OCI-LY1 (cell line): ENCODE data around the gene CDRT4.

Source experiments
- H2AFZ ChIP-seq: fragments of 200-600 bp; sonication (generic), shearing (Covaris generic); 2 replicates; pipeline ENCODE4 v1.6.0; 2014; ENCODE audit warnings: antibody characterized with exemption, mild to moderate bottlenecking, low read length
- H3F3A ChIP-seq: fragments of 200-600 bp; sonication (generic), shearing (Covaris generic); 2 replicates; pipeline ENCODE4 v1.6.0; 2014; ENCODE audit warnings: mild to moderate bottlenecking, antibody characterized with exemption, low read length, moderate library complexity; ENCODE audit not compliant: insufficient read depth
- H3K27ac ChIP-seq: fragments of 200-600 bp; sonication (generic); 2 replicates; pipeline ENCODE4 v1.5.1; 2014; ENCODE audit warnings: low read length, mixed run types, mild to moderate bottlenecking, low read depth; ENCODE audit not compliant: poor library complexity, severe bottlenecking
- H3K27me3 ChIP-seq: fragments of 200-600 bp; sonication (generic); 2 replicates; pipeline ENCODE4 v1.6.0; 2014; ENCODE audit warnings: antibody characterized with exemption, mild to moderate bottlenecking, low read length, moderate library complexity; ENCODE audit not compliant: insufficient read depth
- H3K36me3 ChIP-seq: fragments of 200-600 bp; sonication (generic); 2 replicates; pipeline ENCODE4 v1.6.1; 2014; ENCODE audit warnings: mild to moderate bottlenecking, antibody characterized with exemption, low read length, moderate library complexity, mixed read lengths; ENCODE audit not compliant: insufficient read depth
- H3K4me1 ChIP-seq: fragments of 200-600 bp; sonication (generic); 2 replicates; pipeline ENCODE4 v1.5.1; 2014; ENCODE audit warnings: mild to moderate bottlenecking, low read length, moderate library complexity; ENCODE audit not compliant: insufficient read depth, severe bottlenecking
- H3K4me2 ChIP-seq: fragments of 200-600 bp; sonication (generic), shearing (Covaris generic); 2 replicates; pipeline ENCODE4 v1.6.1; 2014; ENCODE audit warnings: low read length
- H3K4me3 ChIP-seq: fragments of 200-600 bp; sonication (generic); 2 replicates; pipeline ENCODE4 v1.5.1; 2014; ENCODE audit warnings: low read length, low read depth, mild to moderate bottlenecking, mixed read lengths; ENCODE audit not compliant: poor library complexity, severe bottlenecking
- H3K79me2 ChIP-seq: fragments of 200-600 bp; shearing (Covaris generic); 2 replicates; pipeline ENCODE4 v1.6.1; 2016; ENCODE audit warnings: mixed run types, low read length, mixed read lengths; ENCODE audit not compliant: insufficient read depth
- H3K9ac ChIP-seq: fragments of 200-600 bp; sonication (generic), shearing (Covaris generic); 2 replicates; pipeline ENCODE4 v1.6.1; 2014; ENCODE audit warnings: mild to moderate bottlenecking, low read length, mixed read lengths
- H3K9me2 ChIP-seq: fragments of 200-600 bp; sonication (generic), shearing (Covaris generic); 2 replicates; pipeline ENCODE4 v1.6.1; 2014; ENCODE audit warnings: low read depth, mild to moderate bottlenecking, low read length, mixed read lengths
- H3K9me3 ChIP-seq: fragments of 200-600 bp; shearing (Covaris generic); 2 replicates; pipeline ENCODE4 v1.6.1; 2014; ENCODE audit warnings: low read length, mixed read lengths
- H4K20me1 ChIP-seq: fragments of 200-600 bp; sonication (generic), shearing (Covaris generic); 2 replicates; pipeline ENCODE4 v1.6.0; 2016; ENCODE audit warnings: mild to moderate bottlenecking, low read length; ENCODE audit not compliant: insufficient read depth
- EZH2 ChIP-seq: fragments of 200-600 bp; sonication (generic), shearing (Covaris generic); IDR thresholded peaks from 2 replicates; pipeline ENCODE4 v1.8.0; 2017; ENCODE audit warnings: borderline replicate concordance, mixed run types, mild to moderate bottlenecking, antibody characterized with exemption, low read length, moderate library complexity, mixed read lengths
- TF ChIP-seq, protein P1 (sequence below): fragments of 200-600 bp; sonication (generic), shearing (Covaris generic); IDR thresholded peaks from 2 replicates; pipeline ENCODE4 v1.5.1; 2017; ENCODE audit warnings: mild to moderate bottlenecking, antibody characterized with exemption, low read length, moderate library complexity, mixed read lengths

Gene CDRT4

DNA sequence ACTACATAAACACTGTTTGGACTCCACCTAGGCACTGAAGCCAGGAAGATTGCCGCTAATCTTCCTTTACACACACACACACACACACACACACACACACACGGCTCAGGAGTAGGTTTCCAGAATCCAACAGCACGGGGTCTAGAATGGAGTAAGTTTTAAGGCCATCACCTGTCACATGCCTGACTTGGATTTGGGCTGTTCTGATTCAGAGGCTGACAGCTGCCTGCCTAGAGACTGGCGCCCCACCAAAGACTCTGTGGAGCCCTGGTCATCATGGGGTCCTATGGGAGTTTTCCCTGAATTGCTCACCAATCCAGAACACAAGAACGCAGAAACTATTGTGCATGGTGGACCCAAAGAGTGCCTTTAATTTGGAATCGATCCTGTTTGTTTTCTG is 10.9 kb downstream of the CDRT4 start:
- Histone ChIP-seq H3K4me2 (no peak overlapping the region), H3K36me3 (no peaks in the 10 kb centered on the region), H3K9me3 (no peaks in the 10 kb centered on the region), H2AFZ (no peak overlapping the region), H3K4me3 (no peak overlapping the region), H3F3A (no peaks in the 10 kb centered on the region), H3K79me2 (no peaks in the 10 kb centered on the region), H3K4me1 (no peaks in the 10 kb centered on the region), H4K20me1 (no peaks in the 10 kb centered on the region), H3K9ac (no peak overlapping the region), H3K9me2 (no peaks in the 10 kb centered on the region), H3K27me3 (no peaks in the 10 kb centered on the region), H3K27ac (no peak overlapping the region)
- TF ChIP-seq EZH2: no peak
- TF ChIP-seq, protein P1, sequence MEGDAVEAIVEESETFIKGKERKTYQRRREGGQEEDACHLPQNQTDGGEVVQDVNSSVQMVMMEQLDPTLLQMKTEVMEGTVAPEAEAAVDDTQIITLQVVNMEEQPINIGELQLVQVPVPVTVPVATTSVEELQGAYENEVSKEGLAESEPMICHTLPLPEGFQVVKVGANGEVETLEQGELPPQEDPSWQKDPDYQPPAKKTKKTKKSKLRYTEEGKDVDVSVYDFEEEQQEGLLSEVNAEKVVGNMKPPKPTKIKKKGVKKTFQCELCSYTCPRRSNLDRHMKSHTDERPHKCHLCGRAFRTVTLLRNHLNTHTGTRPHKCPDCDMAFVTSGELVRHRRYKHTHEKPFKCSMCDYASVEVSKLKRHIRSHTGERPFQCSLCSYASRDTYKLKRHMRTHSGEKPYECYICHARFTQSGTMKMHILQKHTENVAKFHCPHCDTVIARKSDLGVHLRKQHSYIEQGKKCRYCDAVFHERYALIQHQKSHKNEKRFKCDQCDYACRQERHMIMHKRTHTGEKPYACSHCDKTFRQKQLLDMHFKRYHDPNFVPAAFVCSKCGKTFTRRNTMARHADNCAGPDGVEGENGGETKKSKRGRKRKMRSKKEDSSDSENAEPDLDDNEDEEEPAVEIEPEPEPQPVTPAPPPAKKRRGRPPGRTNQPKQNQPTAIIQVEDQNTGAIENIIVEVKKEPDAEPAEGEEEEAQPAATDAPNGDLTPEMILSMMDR: no peak

DNA sequence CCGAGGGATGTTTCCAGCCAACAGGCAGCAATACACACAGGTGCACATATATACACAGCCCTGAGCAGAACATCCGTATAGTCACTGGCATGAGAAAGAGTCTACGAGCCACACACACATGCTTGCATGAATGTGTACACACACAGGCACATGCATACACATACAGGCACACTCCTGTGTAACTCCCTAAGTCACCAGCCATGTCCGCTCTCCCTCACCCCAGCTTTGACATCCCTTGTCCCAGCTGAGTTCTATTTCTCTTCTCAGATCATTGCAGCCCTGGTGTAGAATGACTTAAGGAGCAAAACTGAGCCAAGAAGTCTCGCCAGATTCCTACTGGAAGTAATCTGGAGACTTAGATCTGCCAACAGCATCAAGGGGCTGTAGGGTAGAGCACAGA is 13.1 kb downstream of the CDRT4 start:
- no peak overlapping the region for H3K4me3 ChIP-seq
- H3K27ac ChIP-seq: no peak overlapping the region
- H3K36me3 ChIP-seq: no peaks in the 10 kb centered on the region
- no peak overlapping the region for H3K4me2 ChIP-seq
- no peaks in the 10 kb centered on the region for H3K9me2 ChIP-seq
- no peaks in the 10 kb centered on the region for H3K79me2 ChIP-seq
- TF ChIP-seq, protein P1: no peak
- no peak for TF ChIP-seq EZH2
- no peaks in the 10 kb centered on the region for H3K27me3 ChIP-seq
- H3K4me1 ChIP-seq: no peaks in the 10 kb centered on the region
- no peak overlapping the region for H2AFZ ChIP-seq
- H3F3A ChIP-seq: no peaks in the 10 kb centered on the region
- H4K20me1 ChIP-seq: no peaks in the 10 kb centered on the region
- no peak overlapping the region for H3K9ac ChIP-seq
- H3K9me3 ChIP-seq: no peaks in the 10 kb centered on the region

DNA sequence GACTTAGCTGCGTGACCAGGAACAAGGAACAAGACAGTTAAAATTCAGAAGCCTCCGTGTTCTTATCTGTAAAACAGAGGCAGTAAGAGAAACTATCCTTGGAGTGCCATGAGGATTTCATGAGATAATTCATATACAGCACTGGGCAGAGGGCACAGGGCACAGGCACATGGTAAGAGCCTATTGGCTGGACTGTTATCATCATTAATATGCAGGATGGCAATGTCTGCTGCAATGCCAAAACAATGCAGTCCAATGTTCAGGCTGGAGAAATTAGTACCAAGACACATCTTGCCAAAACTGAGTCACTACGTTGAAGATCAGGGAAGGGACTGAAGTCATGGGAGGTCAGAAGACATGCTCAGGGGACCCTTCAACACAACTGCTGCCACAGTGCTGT is 13.6 kb downstream of the CDRT4 start:
- Histone ChIP-seq H2AFZ (no peak overlapping the region), H3K9me3 (no peaks in the 10 kb centered on the region), H3K4me2 (no peak overlapping the region), H3K27ac (no peak overlapping the region), H3K27me3 (no peaks in the 10 kb centered on the region), H4K20me1 (no peaks in the 10 kb centered on the region), H3K9ac (no peak overlapping the region), H3K79me2 (no peaks in the 10 kb centered on the region), H3K4me1 (no peaks in the 10 kb centered on the region), H3K9me2 (no peaks in the 10 kb centered on the region), H3K36me3 (no peaks in the 10 kb centered on the region), H3F3A (no peaks in the 10 kb centered on the region), H3K4me3 (no peak overlapping the region)
- TF ChIP-seq, protein P1: no peak
- no peak for TF ChIP-seq EZH2
